HT-29 (cell line): Measurements from ENCODE around the gene EPHX1. TPM values are rescaled to one million over a fixed set of nuclear protein-coding genes. Genes with fewer than 3 reads are reported as not detected.

ENCODE experiments used
- DNase-seq: peaks from one replicate; pipeline ENCODE4 v3.0.0-alpha.2; 2015; ENCODE audit warnings: low spot score
- total RNA-seq: library from RNA; depleted of rRNA; stranded (reverse); fragments of >200 nt; shearing (Covaris generic); gene quantifications from 2 replicates; pipeline ENCODE4 v1.2.3, GENCODE V29; 2014

EPHX1 gene
- total RNA-seq, 1 experiment from 2014 or later, result 64.2 TPM

GRCh38 chr1:225840713-225841112 is 30.8 kb downstream of the EPHX1 start:
- no peak for DNase-seq

GRCh38 chr1:225842074-225842473 is 32.1 kb downstream of the EPHX1 start:
- DNase-seq, result no peak

GRCh38 chr1:225842788-225843425 is 33.0 kb downstream of the EPHX1 start:
- DNase-seq, result peak; percentile 20

- no peak for DNase-seq
These were observed 33.5 kb downstream of the EPHX1 start for GRCh38 chr1:225843426-225843795.

GRCh38 chr1:225844236-225845061 is 34.5 kb downstream of the EPHX1 start:
- no peak for DNase-seq

- DNase-seq, result no peak
These were observed 35.2 kb downstream of the EPHX1 start for GRCh38 chr1:225845097-225845496.

GRCh38 chr1:225845571-225846259 is 35.8 kb downstream of the EPHX1 start:
- peak; percentile 74 for DNase-seq

- DNase-seq, result no peak
These were observed 36.7 kb downstream of the EPHX1 start for GRCh38 chr1:225846331-225847310.

GRCh38 chr1:225847610-225848009 is 37.7 kb downstream of the EPHX1 start:
- peak; percentile 58 for DNase-seq

GRCh38 chr1:225848030-225848955 is 38.4 kb downstream of the EPHX1 start:
- DNase-seq, result no peak

GRCh38 chr1:225849925-225850324 is 40.0 kb downstream of the EPHX1 start:
- DNase-seq, result no peak

- no peak for DNase-seq
These were observed 40.4 kb downstream of the EPHX1 start for GRCh38 chr1:225850370-225850769.

- DNase-seq, result no peak
These were observed 41.9 kb downstream of the EPHX1 start for GRCh38 chr1:225851805-225852204.

- DNase-seq, result no peak
These were observed 42.6 kb downstream of the EPHX1 start for GRCh38 chr1:225852413-225853124.

GRCh38 chr1:225853441-225853840 is 43.5 kb downstream of the EPHX1 start:
- DNase-seq, result no peak

- no peak for DNase-seq
These were observed 45.8 kb downstream of the EPHX1 start for GRCh38 chr1:225855503-225856300.

- no peak for DNase-seq
These were observed 47.3 kb downstream of the EPHX1 start for GRCh38 chr1:225857256-225857655.

GRCh38 chr1:225859151-225859550 is 49.2 kb downstream of the EPHX1 start:
- DNase-seq, result no peak

- DNase-seq, result no peak
These were observed 50.2 kb downstream of the EPHX1 start for GRCh38 chr1:225860107-225860506.
